Chondrocyte (in vitro differentiated cells): ENCODE data around the gene COLEC12. TPM values are rescaled to one million over a fixed set of nuclear protein-coding genes. Genes with fewer than 3 reads are reported as not detected.

Experiments
- DNase-seq: peaks from one replicate; pipeline ENCODE4 v3.0.0; 2021; ENCODE audit warnings: mixed read lengths, low spot score
- H3K27ac Mint-ChIP-seq: one replicate; pipeline ENCODE4 v1.8.0; 2021; ENCODE audit warnings: mild to moderate bottlenecking, moderate library complexity, mixed read lengths; ENCODE audit not compliant: unreplicated experiment
- H3K27me3 Mint-ChIP-seq: 2 replicates; pipeline ENCODE4 v1.8.0; 2021; ENCODE audit warnings: low read depth, mixed read lengths
- H3K36me3 Mint-ChIP-seq: 2 replicates; pipeline ENCODE4 v1.8.0; 2021; ENCODE audit warnings: low read depth, mixed read lengths
- H3K4me1 Mint-ChIP-seq: 2 replicates; pipeline ENCODE4 v1.8.0; 2021; ENCODE audit warnings: low read depth, mild to moderate bottlenecking, mixed read lengths
- H3K4me3 Mint-ChIP-seq: one replicate; pipeline ENCODE4 v1.8.0; 2021; ENCODE audit warnings: mild to moderate bottlenecking, moderate library complexity, mixed read lengths; ENCODE audit not compliant: unreplicated experiment
- H3K9me3 Mint-ChIP-seq: 2 replicates; pipeline ENCODE4 v1.8.0; 2021; ENCODE audit warnings: low read depth, mixed read lengths
- total RNA-seq: library from RNA; stranded (reverse); gene quantifications from 3 replicates; pipeline ENCODE4 v1.2.1, GENCODE V29; 2021
- TF ChIP-seq, protein P1 (sequence below): fragments of 200-600 bp; sonication (generic); IDR thresholded peaks from 2 replicates; pipeline ENCODE4 v1.5.0; 2021; ENCODE audit warnings: antibody characterized with exemption, mild to moderate bottlenecking, moderate library complexity

COLEC12 gene
- total RNA-seq, 1 donor from 2014 or later, result 2.1 TPM

DNA sequence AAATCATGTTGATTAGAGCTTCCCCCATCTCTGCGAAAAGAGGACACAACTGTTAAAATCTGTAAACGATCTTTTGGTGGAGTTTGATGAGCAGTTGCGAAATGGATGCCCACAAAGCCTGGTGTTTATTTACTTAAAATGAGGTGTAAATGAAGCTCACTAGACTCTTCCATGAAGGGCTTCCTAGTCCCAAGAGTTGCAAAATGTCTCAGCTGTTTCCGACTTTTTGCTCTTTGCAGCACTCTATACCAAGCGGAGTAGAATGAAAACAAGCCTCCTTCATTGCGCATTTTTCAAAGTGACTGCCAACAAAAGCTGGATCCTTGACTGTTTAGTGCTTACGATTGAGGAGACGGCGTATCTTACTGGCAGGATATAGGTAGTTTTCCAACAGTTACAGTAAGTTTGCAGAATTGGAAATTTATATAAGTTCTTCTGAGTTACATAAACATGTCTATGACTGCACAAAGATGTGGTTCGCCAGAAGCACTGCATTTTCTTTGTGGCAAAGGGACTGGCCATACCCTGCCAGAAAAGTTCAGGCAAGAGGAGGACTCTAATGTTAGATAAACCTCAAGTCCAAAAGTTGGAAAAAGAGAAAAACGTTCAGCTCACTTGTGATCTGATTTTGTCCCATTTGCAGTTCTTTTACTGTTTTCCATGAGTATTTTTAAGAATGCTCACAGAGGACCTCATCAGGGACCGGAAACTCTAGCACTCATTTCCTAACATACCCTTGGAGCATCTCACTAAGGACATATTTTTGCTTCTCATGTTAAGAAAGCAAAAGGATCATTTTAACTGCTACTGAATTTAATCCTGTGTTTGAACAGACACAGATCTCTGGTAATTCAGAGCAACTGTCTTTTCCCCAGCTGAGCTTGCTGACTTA, 42.7 kb downstream of the COLEC12 start:
- no peak overlapping the region for H3K4me3 Mint-ChIP-seq
- no peak for DNase-seq
- TF ChIP-seq, protein P1, sequence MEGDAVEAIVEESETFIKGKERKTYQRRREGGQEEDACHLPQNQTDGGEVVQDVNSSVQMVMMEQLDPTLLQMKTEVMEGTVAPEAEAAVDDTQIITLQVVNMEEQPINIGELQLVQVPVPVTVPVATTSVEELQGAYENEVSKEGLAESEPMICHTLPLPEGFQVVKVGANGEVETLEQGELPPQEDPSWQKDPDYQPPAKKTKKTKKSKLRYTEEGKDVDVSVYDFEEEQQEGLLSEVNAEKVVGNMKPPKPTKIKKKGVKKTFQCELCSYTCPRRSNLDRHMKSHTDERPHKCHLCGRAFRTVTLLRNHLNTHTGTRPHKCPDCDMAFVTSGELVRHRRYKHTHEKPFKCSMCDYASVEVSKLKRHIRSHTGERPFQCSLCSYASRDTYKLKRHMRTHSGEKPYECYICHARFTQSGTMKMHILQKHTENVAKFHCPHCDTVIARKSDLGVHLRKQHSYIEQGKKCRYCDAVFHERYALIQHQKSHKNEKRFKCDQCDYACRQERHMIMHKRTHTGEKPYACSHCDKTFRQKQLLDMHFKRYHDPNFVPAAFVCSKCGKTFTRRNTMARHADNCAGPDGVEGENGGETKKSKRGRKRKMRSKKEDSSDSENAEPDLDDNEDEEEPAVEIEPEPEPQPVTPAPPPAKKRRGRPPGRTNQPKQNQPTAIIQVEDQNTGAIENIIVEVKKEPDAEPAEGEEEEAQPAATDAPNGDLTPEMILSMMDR, result no peak
- H3K36me3 Mint-ChIP-seq, result no peaks in the 10 kb centered on the region
- H3K9me3 Mint-ChIP-seq, result peaks cover 2% of the 10 kb centered on the region
- H3K27me3 Mint-ChIP-seq, result no peaks in the 10 kb centered on the region
- H3K27ac Mint-ChIP-seq, result peak overlapping the region; percentile 87
- peaks cover 34% of the 10 kb centered on the region for H3K4me1 Mint-ChIP-seq

DNA sequence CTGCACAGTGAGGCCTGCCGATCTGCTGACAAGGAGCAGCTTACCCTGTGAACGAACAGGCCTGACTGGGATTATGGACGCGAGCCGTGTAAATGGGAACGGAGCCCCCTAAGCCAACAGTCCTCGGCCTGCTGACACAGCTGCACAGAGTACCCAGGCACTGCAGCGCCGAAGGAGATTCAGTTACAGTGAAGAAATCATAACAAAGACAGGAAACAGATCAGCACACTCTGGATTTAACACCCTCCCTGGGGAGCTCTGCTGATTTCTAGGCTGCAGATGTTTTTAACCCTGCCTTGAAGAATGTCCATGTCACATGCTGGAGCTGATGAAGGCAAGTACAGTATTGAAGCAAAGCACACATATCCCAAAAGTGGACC, 43.4 kb downstream of the COLEC12 start:
- H3K4me1 Mint-ChIP-seq, result peaks cover 36% of the 10 kb centered on the region
- peak overlapping the region; percentile 87 for H3K27ac Mint-ChIP-seq
- peaks cover 2% of the 10 kb centered on the region for H3K9me3 Mint-ChIP-seq
- H3K4me3 Mint-ChIP-seq, result peak overlapping the region; percentile 35
- no peaks in the 10 kb centered on the region for H3K27me3 Mint-ChIP-seq
- TF ChIP-seq, protein P1, result no peak
- DNase-seq, result no peak
- no peaks in the 10 kb centered on the region for H3K36me3 Mint-ChIP-seq

DNA sequence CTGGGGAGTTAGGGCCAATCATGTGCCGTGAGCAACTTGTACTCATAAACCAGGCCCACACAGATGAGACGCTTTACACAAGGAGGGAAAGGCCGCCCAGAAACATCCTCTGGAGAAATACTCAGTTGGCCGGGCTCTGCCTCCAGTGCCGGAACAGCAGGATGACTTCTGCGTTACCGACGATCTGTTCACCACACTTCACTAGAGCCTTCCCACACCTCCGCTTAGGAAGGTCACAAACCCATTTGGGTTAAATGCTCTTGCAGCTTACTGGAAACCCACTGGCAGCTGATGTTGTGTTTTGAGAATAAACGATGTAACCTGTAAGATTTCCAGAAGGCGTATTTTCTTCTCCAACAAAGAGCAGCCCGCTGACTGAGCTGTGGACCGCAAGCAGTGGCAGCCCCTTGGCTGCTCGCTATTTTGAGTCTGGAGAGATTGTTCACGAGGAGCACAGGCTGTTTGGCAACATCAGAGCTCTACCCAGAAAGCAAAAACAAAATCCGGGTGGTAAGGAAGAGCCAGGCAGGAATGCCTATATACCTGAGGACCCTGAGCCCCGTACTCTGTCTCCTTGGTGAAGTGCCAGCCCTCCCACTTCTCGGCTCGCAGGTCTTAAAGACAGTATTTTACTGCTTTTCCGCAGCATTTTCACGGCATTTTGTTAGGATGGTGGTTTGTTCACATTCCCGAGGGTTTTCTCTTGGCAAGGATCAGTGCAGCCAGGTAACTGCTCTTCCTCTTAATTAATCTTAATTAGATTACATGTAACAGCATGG, 44.0 kb downstream of the COLEC12 start:
- peak overlapping the region; percentile 87 for H3K27ac Mint-ChIP-seq
- no peaks in the 10 kb centered on the region for H3K36me3 Mint-ChIP-seq
- DNase-seq, result no peak
- no peaks in the 10 kb centered on the region for H3K27me3 Mint-ChIP-seq
- H3K4me3 Mint-ChIP-seq, result peak overlapping the region; percentile 35
- TF ChIP-seq, protein P1, result no peak
- peaks cover 36% of the 10 kb centered on the region for H3K4me1 Mint-ChIP-seq
- H3K9me3 Mint-ChIP-seq, result peaks cover under 1% of the 10 kb centered on the region

DNA sequence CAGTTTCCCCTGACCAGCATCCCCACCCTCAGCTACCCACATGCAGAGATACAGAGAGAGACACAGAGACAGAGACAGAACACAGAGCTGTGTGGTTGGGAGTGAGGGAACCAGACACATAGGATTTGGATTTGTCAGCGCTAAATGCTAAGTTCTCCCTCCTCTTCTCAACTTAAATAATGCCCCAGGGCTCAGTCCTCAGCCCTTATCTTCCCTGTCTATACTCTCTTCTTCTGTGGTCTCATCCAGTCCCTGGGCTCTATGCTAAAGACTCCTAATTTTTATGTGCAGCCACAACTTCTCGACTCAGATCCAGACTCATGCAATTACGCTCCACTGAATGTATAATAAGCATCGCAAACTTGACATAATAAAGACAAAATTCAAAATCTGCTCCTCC, 47.1 kb downstream of the COLEC12 start:
- Mint-ChIP-seq H3K4me1 (peaks cover 33% of the 10 kb centered on the region), H3K4me3 (no peak overlapping the region), H3K27me3 (no peaks in the 10 kb centered on the region), H3K36me3 (peaks cover 5% of the 10 kb centered on the region), H3K9me3 (peaks cover 11% of the 10 kb centered on the region), H3K27ac (no peak overlapping the region)
- no peak for DNase-seq
- TF ChIP-seq, protein P1, result no peak

DNA sequence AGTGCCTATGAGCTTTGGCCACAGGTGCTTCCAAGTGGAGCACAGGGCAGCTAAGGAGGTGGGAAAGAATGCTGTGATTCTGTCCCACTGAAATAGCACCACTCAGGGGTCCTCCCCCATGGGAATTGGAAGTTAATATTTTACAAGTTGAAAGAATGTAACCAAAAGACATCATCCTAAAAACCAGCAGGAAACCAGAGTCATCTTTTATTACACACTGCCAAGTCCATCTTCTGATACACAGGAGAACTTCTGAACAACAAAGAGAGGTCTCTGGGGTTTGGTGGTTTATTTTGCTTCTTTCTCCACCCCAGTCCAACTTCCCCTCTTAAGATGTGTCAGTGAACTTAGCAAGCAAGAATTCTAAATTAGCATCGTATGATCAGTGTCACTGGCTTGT, 47.7 kb downstream of the COLEC12 start:
- peaks cover 28% of the 10 kb centered on the region for H3K4me1 Mint-ChIP-seq
- peaks cover 5% of the 10 kb centered on the region for H3K36me3 Mint-ChIP-seq
- no peaks in the 10 kb centered on the region for H3K27me3 Mint-ChIP-seq
- no peak overlapping the region for H3K27ac Mint-ChIP-seq
- no peak for DNase-seq
- H3K9me3 Mint-ChIP-seq, result peaks cover 11% of the 10 kb centered on the region
- TF ChIP-seq, protein P1, result no peak
- H3K4me3 Mint-ChIP-seq, result no peak overlapping the region
